Thoracic aorta (tissue), 2 donors: ENCODE measurements around the gene BRMS1. TPM values are rescaled to one million over a fixed set of nuclear protein-coding genes. Genes with fewer than 3 reads are reported as not detected.

Experiments
- ATAC-seq: fragments of 150-250 bp; one replicate; pipeline ENCODE4 v1.8.0; 2017; ENCODE audit warnings: low read depth; ENCODE audit not compliant: insufficient number of reproducible peaks, low FRiP score
- DNase-seq: peaks from one replicate; pipeline ENCODE4 v3.0.0-alpha.2; 2020; ENCODE audit warnings: low spot score
- H3K27ac ChIP-seq, 2 donors: fragments of 200-600 bp; sonication (generic); 1 replicate in 1 of 2; 2 replicates in 1 of 2; pipeline ENCODE4 v1.5.1; 2016; ENCODE audit warnings: mild to moderate bottlenecking in 2 of 2, moderate library complexity in 2 of 2
- H3K27me3 ChIP-seq: fragments of 200-600 bp; sonication (generic); replicated peaks from 2 replicates; pipeline ENCODE4 v1.6.0; 2016; ENCODE audit warnings: mild to moderate bottlenecking; ENCODE audit not compliant: insufficient read depth
- H3K36me3 ChIP-seq: fragments of 200-600 bp; sonication (generic); one replicate; pipeline ENCODE4 v1.5.1; 2016
- H3K4me1 ChIP-seq, 2 donors: fragments of 200-600 bp; sonication (generic); 1 replicate in 1 of 2; 2 replicates in 1 of 2; pipeline versions ENCODE4 v1.5.1 to v1.6.0; 2016; ENCODE audit warnings: low read depth in 2 of 2, mild to moderate bottlenecking in 1 of 2; ENCODE audit not compliant: control insufficient read depth in 1 of 2
- H3K4me3 ChIP-seq: fragments of 200-600 bp; sonication (generic); 2 replicates; pipeline ENCODE4 v1.5.1; 2016; ENCODE audit warnings: mild to moderate bottlenecking
- H3K9me3 ChIP-seq: fragments of 200-600 bp; sonication (generic); 2 replicates; pipeline ENCODE4 v1.5.1; 2016
- total RNA-seq, 2 donors: library from RNA; depleted of rRNA; stranded (reverse); fragments of >200 nt; gene quantifications; one replicate each; pipeline versions ENCODE4 v1.1.0 to v1.2.3, GENCODE V29; 2016
- TF ChIP-seq, protein P1 (sequence below): fragments of 200-600 bp; sonication (generic); IDR thresholded peaks from one replicate; pipeline ENCODE4 v1.5.1; 2019; ENCODE audit warnings: antibody characterized with exemption

Gene BRMS1
- total RNA-seq, 2 donors from 2014 or later = 35.0 to 48.1 TPM

DNA sequence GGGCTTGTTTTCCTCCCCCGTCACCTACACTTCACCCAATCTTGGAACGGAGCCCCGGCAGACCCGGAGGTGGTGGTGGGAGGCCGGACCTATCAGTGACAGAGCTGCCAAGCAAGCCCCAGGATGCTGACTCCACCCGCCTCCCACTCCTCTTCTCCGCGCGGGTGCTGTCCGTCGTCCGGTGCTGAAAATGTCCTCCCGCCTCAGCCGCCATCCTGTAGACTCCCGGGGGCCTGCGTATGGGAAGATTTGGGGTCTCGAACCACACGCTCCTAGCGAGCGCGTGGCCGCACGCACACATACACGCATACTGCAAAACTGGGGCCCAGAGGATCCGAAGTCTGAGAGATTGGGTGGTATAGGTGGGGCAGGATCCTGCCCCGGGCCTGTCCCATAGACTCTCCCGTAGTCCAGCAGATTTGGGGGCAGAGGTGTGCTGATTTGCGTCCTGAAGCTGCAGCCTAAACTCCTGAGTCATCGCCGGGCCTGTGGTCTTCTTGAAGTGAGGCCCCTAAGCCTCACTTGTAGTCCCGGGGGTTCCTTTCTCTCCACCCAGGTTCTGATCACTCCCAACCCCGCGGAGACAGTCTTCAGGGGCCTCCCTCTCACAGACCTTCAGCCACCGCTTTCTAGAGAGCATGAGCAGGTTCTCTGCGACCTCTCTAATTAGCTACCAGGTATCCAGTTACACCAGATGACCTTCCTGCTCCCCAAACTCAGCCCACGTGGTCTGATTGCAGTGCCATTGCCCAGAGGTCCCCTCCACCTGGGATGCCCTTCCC is 55.2 kb downstream of the BRMS1 start:
- peaks cover 22 to 41% of the 10 kb centered on the region in 2 donors for H3K4me1 ChIP-seq
- no peak for DNase-seq
- no peaks in the 10 kb centered on the region for H3K27me3 ChIP-seq
- H3K9me3 ChIP-seq = no peaks in the 10 kb centered on the region
- peak overlapping the region; percentile 71 for H3K4me3 ChIP-seq
- no peaks in the 10 kb centered on the region for H3K36me3 ChIP-seq
- TF ChIP-seq, protein P1, sequence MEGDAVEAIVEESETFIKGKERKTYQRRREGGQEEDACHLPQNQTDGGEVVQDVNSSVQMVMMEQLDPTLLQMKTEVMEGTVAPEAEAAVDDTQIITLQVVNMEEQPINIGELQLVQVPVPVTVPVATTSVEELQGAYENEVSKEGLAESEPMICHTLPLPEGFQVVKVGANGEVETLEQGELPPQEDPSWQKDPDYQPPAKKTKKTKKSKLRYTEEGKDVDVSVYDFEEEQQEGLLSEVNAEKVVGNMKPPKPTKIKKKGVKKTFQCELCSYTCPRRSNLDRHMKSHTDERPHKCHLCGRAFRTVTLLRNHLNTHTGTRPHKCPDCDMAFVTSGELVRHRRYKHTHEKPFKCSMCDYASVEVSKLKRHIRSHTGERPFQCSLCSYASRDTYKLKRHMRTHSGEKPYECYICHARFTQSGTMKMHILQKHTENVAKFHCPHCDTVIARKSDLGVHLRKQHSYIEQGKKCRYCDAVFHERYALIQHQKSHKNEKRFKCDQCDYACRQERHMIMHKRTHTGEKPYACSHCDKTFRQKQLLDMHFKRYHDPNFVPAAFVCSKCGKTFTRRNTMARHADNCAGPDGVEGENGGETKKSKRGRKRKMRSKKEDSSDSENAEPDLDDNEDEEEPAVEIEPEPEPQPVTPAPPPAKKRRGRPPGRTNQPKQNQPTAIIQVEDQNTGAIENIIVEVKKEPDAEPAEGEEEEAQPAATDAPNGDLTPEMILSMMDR = no peak
- H3K27ac ChIP-seq = peak overlapping the region; percentile 73 to 81
- ATAC-seq = peak; percentile 7

DNA sequence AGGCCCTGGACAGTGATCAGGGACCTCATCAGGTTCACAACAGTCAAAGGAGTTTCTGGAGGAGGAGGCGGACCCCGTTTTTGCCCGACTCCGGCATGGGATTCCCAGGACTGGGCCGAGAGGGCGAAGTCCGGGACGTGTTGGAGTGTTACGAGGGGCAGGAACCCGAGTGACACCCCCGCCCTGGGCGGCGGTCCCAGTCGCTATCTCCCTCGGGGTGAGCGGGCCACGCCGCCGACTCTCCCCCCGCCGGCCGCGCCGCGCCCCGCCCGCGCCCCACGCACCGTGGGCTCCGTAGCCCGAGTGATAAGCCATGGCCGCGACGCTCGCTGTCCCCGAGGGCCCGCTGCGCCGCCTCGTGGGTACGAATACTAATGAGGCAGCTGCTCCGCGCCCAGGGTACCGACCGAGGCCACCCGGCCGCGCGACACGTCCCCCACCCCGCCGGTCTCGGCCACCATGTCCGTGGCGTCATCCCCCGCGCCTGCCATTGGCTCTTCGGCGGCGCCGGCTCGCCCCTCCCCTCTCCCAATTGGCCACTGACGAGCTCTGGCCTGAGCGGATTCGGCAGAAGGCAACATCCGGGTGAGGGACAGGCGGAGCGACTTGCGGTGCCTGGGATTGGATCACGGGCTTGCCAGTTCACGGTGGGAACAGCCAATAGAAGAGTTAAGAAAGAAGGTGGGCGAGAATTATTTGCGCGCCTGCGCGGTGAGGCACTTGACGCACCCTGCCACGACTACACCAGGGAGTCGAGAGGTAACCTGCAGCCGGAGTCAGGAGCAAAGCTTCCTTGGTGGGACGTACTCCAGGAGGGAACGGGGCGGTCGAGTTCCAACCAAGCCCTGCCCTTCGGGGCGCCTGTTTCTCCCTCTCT is 56.0 kb downstream of the BRMS1 start, which contains the start of gene YIF1A:
YIF1A (minus strand) TSS at position 473 of the 877 bp plus-strand sequence; CDS start at position 315, 158 bp downstream.
- Histone ChIP-seq H3K36me3 (peaks cover 4% of the 10 kb centered on the region), H3K9me3 (no peaks in the 10 kb centered on the region), H3K4me1 (peaks cover 22 to 41% of the 10 kb centered on the region in 2 donors), H3K27ac (peak within 1 kb of the TSS; percentile 73 to 81), H3K27me3 (no peaks in the 10 kb centered on the region), H3K4me3 (peak within 1 kb of the TSS; percentile 71)
- peak; percentile 94 for ATAC-seq
- peak; percentile 97 for DNase-seq
- TF ChIP-seq, protein P1 = no peak

DNA sequence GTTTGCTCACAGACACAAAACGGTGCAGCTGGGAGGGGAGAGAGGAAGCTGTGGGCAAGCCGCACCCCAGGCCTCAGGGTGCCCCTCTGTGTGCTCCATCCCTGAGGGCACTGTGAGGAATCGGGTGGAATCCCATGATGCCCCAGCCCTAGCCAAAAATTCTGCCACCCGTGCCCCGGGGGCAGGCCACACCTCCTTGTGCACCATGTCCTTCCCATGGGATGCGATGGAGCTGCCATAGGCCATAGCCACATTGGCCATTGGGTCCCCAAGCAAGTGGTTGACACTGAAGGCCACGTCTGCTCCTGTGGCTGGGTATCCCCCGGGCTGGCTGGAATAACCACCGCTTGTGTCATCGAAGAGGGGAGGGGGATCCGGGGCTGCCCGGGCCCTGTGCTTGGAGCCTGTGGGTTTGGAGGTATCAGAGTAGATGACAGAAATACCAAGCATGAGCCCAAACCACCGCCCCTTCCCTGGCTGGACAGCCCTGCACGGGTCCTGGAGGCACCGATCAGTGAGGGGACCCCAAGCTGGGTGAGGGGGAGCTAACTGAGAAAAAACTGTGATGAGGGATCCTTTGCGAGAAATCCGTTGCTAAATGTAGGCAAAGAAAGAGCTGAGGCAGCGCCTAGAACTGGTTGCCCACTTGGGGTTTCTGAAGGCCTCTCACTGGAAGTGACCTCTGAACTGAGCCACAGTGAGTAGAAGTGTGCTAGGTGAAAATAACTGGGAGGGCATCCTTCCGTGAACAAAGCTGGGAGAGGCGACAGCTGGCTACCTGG is 56.8 kb downstream of the BRMS1 start:
- no peaks in the 10 kb centered on the region for H3K9me3 ChIP-seq
- DNase-seq (no peak), ATAC-seq (no peak)
- peak overlapping the region; percentile 73 to 81 for H3K27ac ChIP-seq
- H3K36me3 ChIP-seq = peaks cover 4% of the 10 kb centered on the region
- H3K4me1 ChIP-seq = peaks cover 22 to 41% of the 10 kb centered on the region in 2 donors
- H3K4me3 ChIP-seq = peak overlapping the region; percentile 71
- H3K27me3 ChIP-seq = no peaks in the 10 kb centered on the region
- TF ChIP-seq, protein P1 = no peak

Other genes starting within 250 kb of the BRMS1 start
- gene KLC2, start 87.4 kb downstream of the BRMS1 start, total RNA-seq = 10 to 100 TPM; 48.6 to 55.9 TPM
- 10 to 100 TPM; 57.2 to 96.0 TPM for gene RAB1B, start 76.5 kb downstream of the BRMS1 start, total RNA-seq
- gene CNIH2, start 66.9 kb downstream of the BRMS1 start, total RNA-seq = not detected
- gene YIF1A, start 56.0 kb downstream of the BRMS1 start, total RNA-seq = 100 to 1,000 TPM in 1 of 2 donors, 10 to 100 TPM in 1; 65.4 to 155 TPM
- gene TMEM151A, start 53.2 kb downstream of the BRMS1 start, total RNA-seq = under 1 TPM in 1 of 2 donors, not detected in 1; 0.27 TPM
- 10 to 100 TPM; 22.9 to 32.4 TPM for gene CD248, start 28.1 kb downstream of the BRMS1 start, total RNA-seq
- gene RIN1, start 8.7 kb downstream of the BRMS1 start, total RNA-seq = 1 to 10 TPM; 7.7 to 7.8 TPM
- gene B4GAT1, start 2.5 kb upstream of the BRMS1 start, total RNA-seq = 10 to 100 TPM; 15.7 to 34.1 TPM
- 1 to 10 TPM; 2.5 to 3.0 TPM for gene SLC29A2, start 26.7 kb upstream of the BRMS1 start, total RNA-seq
- 1 to 10 TPM; 4.2 to 6.6 TPM for gene NPAS4, start 75.9 kb upstream of the BRMS1 start, total RNA-seq
- 10 to 100 TPM; 16.7 to 28.0 TPM for gene MRPL11, start 93.7 kb upstream of the BRMS1 start, total RNA-seq
- gene PELI3, start 121.8 kb upstream of the BRMS1 start, total RNA-seq = 10 to 100 TPM; 29.1 to 47.1 TPM
- 10 to 100 TPM; 20.2 to 22.2 TPM for gene DPP3, start 135.3 kb upstream of the BRMS1 start, total RNA-seq
- 100 to 1,000 TPM in 1 of 2 donors, 10 to 100 TPM in 1; 90.3 to 114 TPM for gene BBS1, start 165.5 kb upstream of the BRMS1 start, total RNA-seq
- gene ZDHHC24, start 200.9 kb upstream of the BRMS1 start, total RNA-seq = 10 to 100 TPM; 10.2 to 15.7 TPM
- gene ACTN3, start 201.8 kb upstream of the BRMS1 start, total RNA-seq = not detected
- 100 to 1,000 TPM; 122 to 195 TPM for gene CTSF, start 223.5 kb upstream of the BRMS1 start, total RNA-seq
- gene CCDC87, start 248.0 kb upstream of the BRMS1 start, total RNA-seq = under 1 TPM in 1 of 2 donors, not detected in 1; 0.68 TPM
- 10 to 100 TPM; 19.9 to 20.8 TPM for gene CCS, start 248.1 kb upstream of the BRMS1 start, total RNA-seq